Hepatocyte (in vitro differentiated cells): ENCODE measurements around the gene DNAJC21. TPM values are rescaled to one million over a fixed set of nuclear protein-coding genes. Genes with fewer than 3 reads are reported as not detected.

Experiments used
- DNase-seq: peaks from one replicate; pipeline ENCODE4 v3.0.0-alpha.2; 2016; ENCODE audit warnings: low spot score
- H2AFZ ChIP-seq: fragments of 200-600 bp; sonication (generic); 2 replicates; pipeline ENCODE4 v1.6.0; 2016; ENCODE audit warnings: antibody characterized with exemption, mild to moderate bottlenecking
- H3K27ac ChIP-seq: fragments of 200-600 bp; sonication (generic); 2 replicates; pipeline ENCODE4 v1.5.1; 2016; ENCODE audit warnings: mild to moderate bottlenecking
- H3K27me3 ChIP-seq: fragments of 200-600 bp; sonication (generic); 2 replicates; pipeline ENCODE4 v1.6.1; 2016
- H3K36me3 ChIP-seq: fragments of 200-600 bp; sonication (generic); replicated peaks from 2 replicates; pipeline ENCODE4 v1.5.1; 2016; ENCODE audit warnings: low read depth; ENCODE audit not compliant: insufficient read depth
- H3K4me1 ChIP-seq: fragments of 200-600 bp; sonication (generic); 2 replicates; pipeline ENCODE4 v1.5.1; 2016; ENCODE audit warnings: mild to moderate bottlenecking, moderate library complexity; ENCODE audit not compliant: insufficient read depth
- H3K4me2 ChIP-seq: fragments of 200-600 bp; sonication (generic); 2 replicates; pipeline ENCODE4 v1.6.0; 2016
- H3K4me3 ChIP-seq: fragments of 200-600 bp; sonication (generic); 2 replicates; pipeline ENCODE4 v1.5.1; 2016; ENCODE audit warnings: mild to moderate bottlenecking
- H3K79me2 ChIP-seq: fragments of 200-600 bp; sonication (generic); 2 replicates; pipeline ENCODE4 v1.6.0; 2017; ENCODE audit warnings: mild to moderate bottlenecking
- H3K9me2 ChIP-seq: fragments of 200-600 bp; sonication (generic); replicated peaks from 2 replicates; pipeline ENCODE4 v1.6.0; 2017; ENCODE audit warnings: mild to moderate bottlenecking; ENCODE audit not compliant: insufficient read depth
- H3K9me3 ChIP-seq: fragments of 200-600 bp; sonication (generic); 2 replicates; pipeline ENCODE4 v1.5.1; 2016; ENCODE audit warnings: low read depth, mild to moderate bottlenecking
- H4K20me1 ChIP-seq: fragments of 200-600 bp; sonication (generic); 2 replicates; pipeline ENCODE4 v1.6.0; 2016; ENCODE audit warnings: mild to moderate bottlenecking; ENCODE audit not compliant: insufficient read depth, poor library complexity, severe bottlenecking
- EZH2 ChIP-seq: fragments of 200-600 bp; sonication (generic); IDR thresholded peaks from 2 replicates; pipeline ENCODE4 v1.6.1; 2016; ENCODE audit warnings: antibody characterized with exemption, mild to moderate bottlenecking, borderline replicate concordance
- EZH2phosphoT487 ChIP-seq: fragments of 200-600 bp; sonication (generic); IDR thresholded peaks from one replicate; pipeline ENCODE4 v1.6.1; 2018; ENCODE audit warnings: antibody characterized with exemption, mild to moderate bottlenecking, low read depth, moderate library complexity; ENCODE audit not compliant: unreplicated experiment, severe bottlenecking
- WGBS: methylation state at CpG from one replicate; pipeline ENCODE4 v1.1.6; 2016; ENCODE audit warnings: low lambda C conversion rate; ENCODE audit errors: missing lambda C conversion rate; 5-methylcytosine and 5-hydroxymethylcytosine counted together
- polyA plus RNA-seq: library from polyadenylated mRNA; unstranded; fragments of >200 nt; fragmentation: Nextera tagmentation; extraction: Ambion mirVana; gene quantifications from 2 replicates; pipeline ENCODE4 v1.2.1, GENCODE V29; 2016
- total RNA-seq: library from RNA; depleted of rRNA; stranded (reverse); fragments of >200 nt; gene quantifications from 2 replicates; pipeline ENCODE4 v1.2.3, GENCODE V29; 2014
- TF ChIP-seq, protein P1 (sequence below): fragments of 200-600 bp; sonication (generic); IDR thresholded peaks from 2 replicates; pipeline ENCODE4 v1.5.1; 2016; ENCODE audit warnings: antibody characterized with exemption, mild to moderate bottlenecking; ENCODE audit not compliant: poor library complexity

DNAJC21 gene
- total and polyA plus RNA-seq, 2 experiments from 2014 or later, result 29.1 to 39.5 TPM

DNA sequence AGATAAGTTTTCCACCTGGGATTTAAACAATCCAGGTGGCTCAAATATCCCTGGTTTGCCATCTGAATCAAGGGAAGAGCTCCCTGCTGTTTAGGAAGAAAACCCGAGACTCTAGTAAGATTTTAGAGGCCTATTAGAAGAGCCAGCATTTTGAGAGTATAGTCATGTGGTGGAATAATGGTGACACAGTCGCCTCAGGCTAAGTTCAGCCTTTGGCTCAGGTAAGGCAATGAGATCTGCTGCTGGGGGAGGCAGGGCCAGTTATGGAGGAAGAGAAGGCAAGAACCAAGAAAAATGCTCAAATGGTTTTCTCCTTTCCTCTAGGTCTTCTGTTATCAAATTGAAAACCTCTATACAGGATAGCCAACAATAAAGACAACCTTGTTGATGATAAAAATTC is 30.3 kb upstream of the DNAJC21 start:
- WGBS, result 77% methylated on average over 2 of the region's 2 CpGs
- no peaks in the 10 kb centered on the region for H3K27me3 ChIP-seq
- H3K4me1 ChIP-seq, result no peaks in the 10 kb centered on the region
- H3K9me3 ChIP-seq, result no peaks in the 10 kb centered on the region
- no peaks in the 10 kb centered on the region for H3K36me3 ChIP-seq
- H3K4me3 ChIP-seq, result no peak overlapping the region
- H4K20me1 ChIP-seq, result no peaks in the 10 kb centered on the region
- no peaks in the 10 kb centered on the region for H3K9me2 ChIP-seq
- no peak overlapping the region for H3K4me2 ChIP-seq
- TF ChIP-seq, protein P1, sequence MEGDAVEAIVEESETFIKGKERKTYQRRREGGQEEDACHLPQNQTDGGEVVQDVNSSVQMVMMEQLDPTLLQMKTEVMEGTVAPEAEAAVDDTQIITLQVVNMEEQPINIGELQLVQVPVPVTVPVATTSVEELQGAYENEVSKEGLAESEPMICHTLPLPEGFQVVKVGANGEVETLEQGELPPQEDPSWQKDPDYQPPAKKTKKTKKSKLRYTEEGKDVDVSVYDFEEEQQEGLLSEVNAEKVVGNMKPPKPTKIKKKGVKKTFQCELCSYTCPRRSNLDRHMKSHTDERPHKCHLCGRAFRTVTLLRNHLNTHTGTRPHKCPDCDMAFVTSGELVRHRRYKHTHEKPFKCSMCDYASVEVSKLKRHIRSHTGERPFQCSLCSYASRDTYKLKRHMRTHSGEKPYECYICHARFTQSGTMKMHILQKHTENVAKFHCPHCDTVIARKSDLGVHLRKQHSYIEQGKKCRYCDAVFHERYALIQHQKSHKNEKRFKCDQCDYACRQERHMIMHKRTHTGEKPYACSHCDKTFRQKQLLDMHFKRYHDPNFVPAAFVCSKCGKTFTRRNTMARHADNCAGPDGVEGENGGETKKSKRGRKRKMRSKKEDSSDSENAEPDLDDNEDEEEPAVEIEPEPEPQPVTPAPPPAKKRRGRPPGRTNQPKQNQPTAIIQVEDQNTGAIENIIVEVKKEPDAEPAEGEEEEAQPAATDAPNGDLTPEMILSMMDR, result no peak
- TF ChIP-seq EZH2, result no peak
- TF ChIP-seq EZH2phosphoT487, result no peak
- no peaks in the 10 kb centered on the region for H3K79me2 ChIP-seq
- no peak for DNase-seq
- no peak overlapping the region for H2AFZ ChIP-seq
- H3K27ac ChIP-seq, result no peak overlapping the region

DNA sequence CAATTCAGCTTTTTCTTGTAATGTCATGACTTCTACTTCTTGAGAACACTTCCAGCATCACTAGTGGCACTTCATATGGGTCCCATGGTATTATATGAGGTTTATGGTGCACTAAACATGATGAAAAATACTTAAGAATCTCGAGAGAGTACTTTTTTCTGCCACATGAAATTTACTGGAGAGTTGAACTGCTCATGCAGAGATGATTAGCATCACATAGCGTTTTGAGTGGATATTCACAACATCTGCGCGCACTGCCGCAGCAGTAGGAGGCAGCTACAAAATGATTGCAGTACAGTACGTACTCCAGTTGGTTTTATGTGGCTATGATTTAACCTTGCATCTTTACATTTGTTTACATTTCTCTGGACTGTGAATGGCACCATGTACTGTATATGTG is 28.7 kb upstream of the DNAJC21 start:
- H3K36me3 ChIP-seq, result no peaks in the 10 kb centered on the region
- H3K4me3 ChIP-seq, result no peak overlapping the region
- no peak overlapping the region for H3K27ac ChIP-seq
- WGBS, result 91% methylated on average over 6 of the region's 6 CpGs
- no peaks in the 10 kb centered on the region for H3K9me2 ChIP-seq
- H3K4me2 ChIP-seq, result no peak overlapping the region
- no peak for DNase-seq
- H3K79me2 ChIP-seq, result no peaks in the 10 kb centered on the region
- no peak overlapping the region for H2AFZ ChIP-seq
- no peaks in the 10 kb centered on the region for H3K27me3 ChIP-seq
- TF ChIP-seq EZH2phosphoT487 (no peak), EZH2 (no peak)
- TF ChIP-seq, protein P1, result no peak
- no peaks in the 10 kb centered on the region for H3K4me1 ChIP-seq
- no peaks in the 10 kb centered on the region for H3K9me3 ChIP-seq
- no peaks in the 10 kb centered on the region for H4K20me1 ChIP-seq

DNA sequence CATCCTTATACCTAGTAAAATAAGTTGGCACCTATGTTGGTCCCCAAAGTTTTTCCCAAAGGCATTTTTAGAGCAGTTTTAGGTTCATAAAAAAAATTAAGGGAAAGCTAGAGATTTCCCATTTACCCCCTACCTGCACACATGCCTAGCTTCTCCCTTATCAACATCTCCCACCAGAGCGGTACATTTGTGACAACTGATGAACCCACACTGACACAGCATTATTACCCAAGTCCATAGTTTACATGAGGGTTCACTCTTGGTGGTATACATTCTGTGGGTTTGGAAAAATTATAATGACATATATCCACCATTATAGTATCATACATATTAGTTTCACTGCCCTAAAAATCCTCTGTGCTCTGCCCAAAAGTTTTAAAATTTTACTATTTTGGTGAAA is 26.1 kb upstream of the DNAJC21 start:
- Histone ChIP-seq H2AFZ (no peak overlapping the region), H3K36me3 (no peaks in the 10 kb centered on the region), H3K27me3 (no peaks in the 10 kb centered on the region), H3K4me3 (no peak overlapping the region), H3K79me2 (no peaks in the 10 kb centered on the region), H3K4me1 (no peaks in the 10 kb centered on the region), H3K9me3 (no peaks in the 10 kb centered on the region), H4K20me1 (no peaks in the 10 kb centered on the region), H3K27ac (no peak overlapping the region), H3K4me2 (no peak overlapping the region), H3K9me2 (no peaks in the 10 kb centered on the region)
- 100% methylated on average over 1 of the region's 1 CpG for WGBS
- no peak for DNase-seq
- TF ChIP-seq EZH2, result no peak
- TF ChIP-seq, protein P1, result no peak
- TF ChIP-seq EZH2phosphoT487, result no peak

DNA sequence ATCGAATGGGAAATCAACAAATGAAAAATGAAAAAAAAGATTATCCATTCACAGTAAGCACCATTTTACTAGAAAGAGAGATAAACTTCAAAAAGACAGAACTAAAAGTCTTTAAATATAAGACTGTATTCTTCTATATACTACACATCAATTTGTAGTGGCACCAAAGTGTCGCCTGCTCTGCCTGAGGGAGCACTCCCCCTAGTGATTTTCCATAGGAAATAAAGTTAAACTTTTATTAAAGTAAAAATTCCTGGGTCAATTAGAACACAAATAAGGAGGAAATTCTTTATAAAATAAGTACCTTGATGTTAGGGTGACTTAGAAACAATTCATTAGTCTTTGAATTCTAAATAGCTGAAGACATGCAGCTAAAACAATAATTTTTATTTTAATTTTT is 23.8 kb upstream of the DNAJC21 start:
- H3K9me2 ChIP-seq, result no peaks in the 10 kb centered on the region
- TF ChIP-seq, protein P1, result peak; percentile 53
- no peak for TF ChIP-seq EZH2
- no peak for TF ChIP-seq EZH2phosphoT487
- no peaks in the 10 kb centered on the region for H3K79me2 ChIP-seq
- H3K4me3 ChIP-seq, result no peak overlapping the region
- DNase-seq, result no peak
- H3K4me1 ChIP-seq, result no peaks in the 10 kb centered on the region
- no peaks in the 10 kb centered on the region for H3K27me3 ChIP-seq
- whole genome bisulfite sequencing, result 85% methylated on average over 2 of the region's 2 CpGs
- no peak overlapping the region for H3K27ac ChIP-seq
- H3K4me2 ChIP-seq, result no peak overlapping the region
- no peak overlapping the region for H2AFZ ChIP-seq
- no peaks in the 10 kb centered on the region for H3K9me3 ChIP-seq
- H3K36me3 ChIP-seq, result no peaks in the 10 kb centered on the region
- no peaks in the 10 kb centered on the region for H4K20me1 ChIP-seq
